Stimulated activated effector memory CD8-positive, alpha-beta T cell treated with anti-CD3 and anti-CD28 coated beads, Interleukin-12 subunit alpha, Interleukin-12 subunit beta, amount 100 ng/mL, for 72 hours (primary cell): Measurements from ENCODE around the gene TSC22D2.
A peak's percentile ranks its signal among the peaks of the same experiment; 100 is the strongest.

Source experiments
- ATAC-seq: fragments of 150-1000 bp; cut with Tn5 transposase; 2 replicates; pipeline ENCODE4 v1.10.0; 2021
- DNase-seq, 2 donors: peaks; one replicate each; pipeline ENCODE4 v3.0.0; 2021 to 2022; ENCODE audit warnings: low spot score in 2 of 2
- H3K27ac Mint-ChIP-seq: one replicate; pipeline ENCODE4 v1.8.0; 2022; ENCODE audit warnings: mild to moderate bottlenecking, mixed read lengths
- H3K36me3 Mint-ChIP-seq: one replicate; pipeline ENCODE4 v1.8.0; 2022; ENCODE audit warnings: mild to moderate bottlenecking, mixed read lengths
- H3K4me1 Mint-ChIP-seq: one replicate; pipeline ENCODE4 v1.8.0; 2022; ENCODE audit warnings: mixed read lengths
- H3K4me3 Mint-ChIP-seq: one replicate; pipeline ENCODE4 v1.8.0; 2022; ENCODE audit warnings: mild to moderate bottlenecking, mixed read lengths
- H3K9me3 Mint-ChIP-seq: one replicate; pipeline ENCODE4 v1.8.0; 2022; ENCODE audit warnings: mixed read lengths

Gene TSC22D2

DNA sequence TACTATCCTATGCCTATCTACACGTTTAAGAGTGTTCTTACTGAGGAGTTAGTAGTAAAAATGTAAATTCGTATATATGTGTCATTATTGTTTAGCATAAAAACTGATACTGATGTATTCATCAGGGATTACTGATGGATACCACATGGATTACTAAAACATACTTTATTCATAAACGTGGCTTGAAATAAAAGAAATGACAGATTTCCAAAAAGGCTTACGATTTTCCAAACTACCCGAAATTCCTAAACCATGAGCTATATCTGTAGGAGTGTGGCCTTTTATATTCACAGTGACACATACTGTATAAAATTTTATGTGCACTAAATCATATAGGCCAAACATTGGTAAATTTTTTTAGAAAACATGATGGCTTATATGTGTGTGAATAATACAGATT is 6.9 kb downstream of the TSC22D2 start:
- H3K4me3 Mint-ChIP-seq, result peak overlapping the region; percentile 92

DNA sequence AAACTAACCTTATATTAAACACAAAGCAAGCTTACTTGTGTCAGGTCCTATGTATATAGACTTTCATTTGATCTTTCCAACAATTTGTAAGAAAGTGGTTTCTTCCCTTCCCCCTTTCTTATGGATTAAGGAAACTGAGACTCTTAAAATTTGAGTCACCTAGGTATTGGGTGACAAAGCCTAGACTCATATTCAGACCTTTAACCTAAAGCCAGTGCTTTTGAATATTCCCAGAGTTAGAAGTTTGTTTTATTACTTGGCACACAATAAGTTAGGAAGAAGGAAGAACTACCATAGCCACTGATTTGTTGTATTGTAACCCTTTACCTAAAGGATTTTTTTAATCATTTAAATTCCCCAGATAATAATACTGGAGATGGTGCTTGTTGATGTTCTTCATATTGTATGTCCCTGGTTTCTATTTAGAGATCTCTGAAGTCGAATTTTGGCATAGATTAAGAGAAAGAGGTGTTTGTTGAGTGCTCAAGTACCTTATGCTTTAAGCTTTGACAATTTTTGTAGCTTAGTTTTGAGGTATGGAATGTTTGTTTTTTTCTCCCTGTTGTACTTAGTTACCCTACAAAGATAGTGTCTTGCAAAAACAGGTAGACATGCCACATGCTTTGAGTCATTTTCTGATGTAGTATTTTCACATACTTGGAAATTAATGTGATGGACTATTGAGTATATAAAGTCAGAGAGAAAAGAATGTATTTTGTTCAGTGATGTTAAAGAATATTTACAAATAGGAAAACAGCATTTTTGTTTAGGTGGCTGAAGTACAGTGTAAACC is 11.2 kb downstream of the TSC22D2 start:
- Mint-ChIP-seq H3K4me1 (peaks cover 54% of the 10 kb centered on the region), H3K36me3 (peaks cover 16% of the 10 kb centered on the region), H3K27ac (no peak overlapping the region), H3K4me3 (no peak overlapping the region), H3K9me3 (no peaks in the 10 kb centered on the region)
- no peak for DNase-seq
- ATAC-seq, result no peak

More for the DNA sequence above, 6.9 kb downstream of the TSC22D2 start:
- Mint-ChIP-seq H3K4me1 (peaks cover 66% of the 10 kb centered on the region), H3K27ac (peak overlapping the region; percentile 11), H3K36me3 (peaks cover 49% of the 10 kb centered on the region), H3K9me3 (no peaks in the 10 kb centered on the region)
- no peak for DNase-seq
- ATAC-seq, result no peak

DNA sequence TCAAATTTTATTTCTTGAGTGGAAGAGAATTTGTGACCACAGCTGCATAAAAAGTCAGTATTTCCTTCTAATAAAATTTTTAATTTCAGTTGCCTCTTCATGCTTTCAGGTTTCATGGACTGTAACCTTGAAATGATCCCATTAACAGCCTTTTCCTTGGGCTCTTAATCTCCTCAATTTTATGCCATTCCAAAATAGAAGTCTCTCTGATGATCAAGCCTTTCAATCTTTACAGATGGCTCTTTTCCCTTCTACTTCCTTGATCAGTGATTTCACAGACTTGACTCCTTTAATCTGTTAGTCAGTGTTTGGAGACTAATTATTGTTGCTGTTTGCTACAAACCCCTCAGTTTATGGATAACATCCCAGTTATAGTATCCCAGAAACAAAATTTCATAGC is 11.9 kb downstream of the TSC22D2 start:
- Mint-ChIP-seq H3K4me1 (peaks cover 49% of the 10 kb centered on the region), H3K36me3 (peaks cover 16% of the 10 kb centered on the region), H3K27ac (peak overlapping the region; percentile 42), H3K9me3 (no peaks in the 10 kb centered on the region), H3K4me3 (no peak overlapping the region)
- DNase-seq (no peak), ATAC-seq (no peak)

DNA sequence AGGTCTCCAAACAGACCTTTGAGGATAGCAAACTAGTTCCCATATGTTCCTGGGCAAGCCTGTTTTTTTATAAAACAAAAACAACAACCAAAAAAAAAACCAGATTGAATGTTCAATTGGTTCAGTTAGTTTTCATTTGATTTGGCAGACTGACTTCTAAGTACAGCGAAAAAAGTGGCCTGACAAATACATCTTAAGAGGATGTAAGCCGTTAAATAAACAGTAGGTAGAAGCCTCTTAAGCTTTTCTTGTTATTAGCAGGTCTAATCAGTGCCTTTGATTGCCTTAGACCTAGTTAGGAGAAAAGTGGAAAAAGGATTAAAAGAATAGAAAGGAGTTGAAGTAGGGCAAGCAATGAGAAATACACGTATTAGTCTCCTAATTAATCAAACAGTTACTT is 13.2 kb downstream of the TSC22D2 start:
- ATAC-seq (no peak), DNase-seq (no peak)
- Mint-ChIP-seq H3K36me3 (peaks cover 7% of the 10 kb centered on the region), H3K9me3 (no peaks in the 10 kb centered on the region), H3K27ac (no peak overlapping the region), H3K4me1 (peaks cover 39% of the 10 kb centered on the region), H3K4me3 (no peak overlapping the region)

DNA sequence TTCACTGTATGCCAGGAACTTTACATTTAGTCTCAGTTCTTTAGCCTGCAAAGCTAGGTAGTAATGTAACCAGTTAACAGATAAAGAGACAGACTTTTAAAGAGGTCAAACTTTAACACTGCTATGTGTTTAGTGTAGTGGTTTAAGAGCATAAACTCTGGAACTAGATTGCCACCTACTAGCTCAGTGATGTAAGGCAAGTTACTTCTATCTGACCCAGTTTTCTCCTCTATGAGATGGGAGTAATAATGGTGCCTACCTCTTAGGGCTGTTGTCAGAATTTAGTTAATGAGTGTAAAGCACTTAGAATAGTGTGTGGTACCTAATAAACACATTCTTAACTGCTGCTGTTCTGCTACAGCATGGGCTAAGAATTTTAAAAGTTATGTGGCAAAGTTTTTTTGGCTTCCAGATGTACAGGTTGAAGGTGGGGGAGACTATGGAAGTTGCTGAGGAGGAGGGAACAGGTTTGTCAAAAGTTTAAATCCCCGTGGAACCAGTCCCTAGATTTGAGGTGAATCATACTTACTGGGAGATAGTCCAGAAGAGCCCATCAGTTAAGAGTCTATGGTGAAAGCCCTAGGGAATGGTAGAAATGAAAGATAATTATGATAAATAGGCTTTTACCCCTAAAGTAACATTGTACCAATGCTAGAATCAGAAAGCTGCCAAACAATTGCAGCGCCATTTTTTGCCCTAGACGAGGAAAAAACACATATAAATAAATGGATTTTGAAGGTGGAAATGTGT is 13.9 kb downstream of the TSC22D2 start:
- Mint-ChIP-seq H3K36me3 (peaks cover 7% of the 10 kb centered on the region), H3K4me1 (peaks cover 42% of the 10 kb centered on the region)

DNA sequence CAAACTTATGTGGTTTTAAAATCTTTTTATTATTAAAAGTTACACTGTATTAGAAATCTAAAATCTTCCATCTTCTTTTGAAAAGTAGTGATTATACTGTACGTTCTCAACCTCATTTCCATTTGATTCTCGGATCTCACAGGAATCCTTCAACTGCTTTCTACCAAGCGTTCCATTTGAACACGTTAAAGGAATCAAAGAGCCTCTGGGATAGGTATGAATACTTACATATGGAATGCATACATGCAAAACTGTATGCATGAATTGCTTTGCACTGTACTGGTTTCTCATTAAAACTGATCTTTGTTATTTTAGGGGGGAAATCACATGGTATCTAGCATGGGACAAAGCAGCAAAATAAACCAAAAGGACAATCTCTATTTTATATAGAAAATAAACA is 14.8 kb downstream of the TSC22D2 start:
- H3K4me1 Mint-ChIP-seq, result peaks cover 34% of the 10 kb centered on the region
- no peak for DNase-seq
- no peaks in the 10 kb centered on the region for H3K9me3 Mint-ChIP-seq
- peaks cover 7% of the 10 kb centered on the region for H3K36me3 Mint-ChIP-seq
- no peak overlapping the region for H3K4me3 Mint-ChIP-seq
- no peak for ATAC-seq
- H3K27ac Mint-ChIP-seq, result no peak overlapping the region

More for the DNA sequence above, 13.9 kb downstream of the TSC22D2 start:
- no peak for DNase-seq
- Mint-ChIP-seq H3K9me3 (no peaks in the 10 kb centered on the region), H3K4me3 (no peak overlapping the region), H3K27ac (no peak overlapping the region)
- no peak for ATAC-seq

DNA sequence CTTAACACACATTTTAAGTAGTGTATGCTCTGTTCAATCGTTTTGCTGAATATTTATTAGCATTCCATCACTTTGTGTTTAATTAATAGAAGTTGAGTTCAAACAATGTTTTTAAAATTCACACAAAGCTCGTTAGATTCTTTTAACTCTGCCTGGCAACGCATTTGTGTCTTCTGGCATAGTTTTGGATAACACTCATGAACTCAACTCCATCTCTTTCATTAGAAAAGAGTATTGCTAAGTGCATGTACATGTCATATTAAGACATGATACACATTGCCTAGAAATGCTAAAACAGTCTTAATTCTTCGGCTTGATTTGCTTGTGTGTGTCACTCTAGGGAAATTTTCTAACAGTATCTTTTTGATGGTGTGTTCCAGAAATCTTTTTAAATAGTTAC is 15.7 kb downstream of the TSC22D2 start:
- no peak for DNase-seq
- H3K9me3 Mint-ChIP-seq, result no peaks in the 10 kb centered on the region
- H3K36me3 Mint-ChIP-seq, result no peaks in the 10 kb centered on the region
- H3K4me1 Mint-ChIP-seq, result peaks cover 32% of the 10 kb centered on the region
- ATAC-seq, result no peak
- no peak overlapping the region for H3K27ac Mint-ChIP-seq
- H3K4me3 Mint-ChIP-seq, result no peak overlapping the region

DNA sequence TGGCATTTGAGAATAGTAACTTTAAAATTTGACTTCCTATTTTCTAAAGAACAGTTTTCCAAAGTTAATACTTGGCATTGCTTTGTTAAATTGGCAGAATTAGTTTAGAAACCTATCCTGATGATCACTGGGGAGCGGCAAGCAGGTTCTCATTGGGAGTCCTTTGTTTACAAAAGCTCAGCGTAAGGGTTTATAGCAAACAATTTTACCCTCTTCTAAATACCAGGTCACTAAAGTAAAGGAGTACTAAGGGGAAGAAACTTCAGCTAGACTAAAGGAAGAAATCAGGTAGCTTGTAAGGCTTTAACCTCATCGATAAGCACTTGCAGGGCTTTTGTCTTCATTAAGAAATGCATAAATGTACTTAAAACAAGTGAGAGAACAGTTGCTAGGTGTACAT is 18.2 kb downstream of the TSC22D2 start:
- ATAC-seq (no peak), DNase-seq (no peak)
- no peak overlapping the region for H3K4me3 Mint-ChIP-seq
- H3K9me3 Mint-ChIP-seq, result no peaks in the 10 kb centered on the region
- H3K27ac Mint-ChIP-seq, result no peak overlapping the region
- no peaks in the 10 kb centered on the region for H3K36me3 Mint-ChIP-seq
- H3K4me1 Mint-ChIP-seq, result peaks cover 33% of the 10 kb centered on the region

DNA sequence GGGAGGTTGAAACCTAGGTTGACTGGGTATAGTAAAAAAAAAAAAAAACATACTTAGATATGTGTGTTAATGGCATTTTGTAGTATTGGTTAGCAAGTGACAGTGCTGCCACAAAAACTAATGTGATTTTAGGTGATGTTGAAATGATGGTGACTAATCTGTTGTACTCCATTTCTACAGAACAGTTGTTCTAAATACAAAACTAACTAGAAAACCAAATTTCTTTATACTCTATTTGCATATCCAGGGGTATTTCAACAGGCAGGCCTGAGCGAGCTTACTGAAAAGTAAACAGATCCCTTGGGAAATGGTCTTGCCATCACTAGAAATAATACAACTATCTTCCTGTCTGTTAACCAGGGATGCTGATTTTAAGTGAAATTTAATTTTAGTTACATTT is 20.5 kb downstream of the TSC22D2 start:
- H3K9me3 Mint-ChIP-seq, result no peaks in the 10 kb centered on the region
- ATAC-seq (no peak), DNase-seq (no peak)
- H3K4me1 Mint-ChIP-seq, result peaks cover 26% of the 10 kb centered on the region
- no peak overlapping the region for H3K4me3 Mint-ChIP-seq
- H3K36me3 Mint-ChIP-seq, result no peaks in the 10 kb centered on the region
- H3K27ac Mint-ChIP-seq, result no peak overlapping the region

DNA sequence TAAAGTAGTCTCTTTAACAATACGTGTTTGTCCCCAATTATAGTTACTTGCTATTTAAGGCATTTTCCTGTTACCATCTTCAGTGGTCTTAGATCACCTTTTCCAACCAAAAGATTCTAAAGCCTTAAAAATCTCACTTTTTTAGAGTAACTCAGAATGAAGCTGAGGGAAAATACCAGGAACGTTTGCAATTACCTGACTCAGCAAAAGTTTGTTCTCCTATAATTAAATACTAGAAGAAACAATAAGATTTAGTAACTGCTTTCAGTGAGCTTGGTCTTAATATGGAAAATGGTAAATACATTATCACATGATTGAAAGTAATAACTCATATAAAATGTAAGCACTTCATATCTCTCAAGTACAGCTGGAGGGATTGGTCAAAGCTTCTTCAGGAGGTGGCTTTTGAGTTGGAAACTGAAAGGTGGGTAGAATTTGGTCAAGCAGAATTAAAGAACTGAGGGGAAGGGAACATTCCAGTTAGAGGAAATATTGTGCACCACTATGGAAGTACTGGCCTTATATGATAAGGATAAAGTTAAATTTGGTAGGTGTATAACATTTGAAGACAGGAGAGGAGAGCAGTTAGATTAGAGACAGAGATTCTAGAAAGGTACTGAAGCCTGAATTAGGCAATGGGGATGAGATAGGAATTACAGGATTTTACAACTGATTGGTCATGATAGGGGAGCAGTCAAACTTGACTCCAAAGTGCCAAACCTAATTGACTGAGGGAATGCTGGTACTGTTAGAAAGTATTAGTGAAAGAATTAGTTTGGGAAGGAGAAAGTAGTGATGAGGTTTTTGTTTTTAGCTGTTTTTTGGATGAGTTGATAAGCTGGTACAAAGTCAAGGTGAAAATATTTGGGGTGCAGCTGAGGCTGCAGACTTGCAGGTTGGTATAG is 21.9 kb downstream of the TSC22D2 start:
- ATAC-seq (no peak), DNase-seq (no peak)
- peaks cover 33% of the 10 kb centered on the region for H3K4me1 Mint-ChIP-seq
- no peak overlapping the region for H3K27ac Mint-ChIP-seq
- no peak overlapping the region for H3K4me3 Mint-ChIP-seq
- no peaks in the 10 kb centered on the region for H3K9me3 Mint-ChIP-seq
- no peaks in the 10 kb centered on the region for H3K36me3 Mint-ChIP-seq

DNA sequence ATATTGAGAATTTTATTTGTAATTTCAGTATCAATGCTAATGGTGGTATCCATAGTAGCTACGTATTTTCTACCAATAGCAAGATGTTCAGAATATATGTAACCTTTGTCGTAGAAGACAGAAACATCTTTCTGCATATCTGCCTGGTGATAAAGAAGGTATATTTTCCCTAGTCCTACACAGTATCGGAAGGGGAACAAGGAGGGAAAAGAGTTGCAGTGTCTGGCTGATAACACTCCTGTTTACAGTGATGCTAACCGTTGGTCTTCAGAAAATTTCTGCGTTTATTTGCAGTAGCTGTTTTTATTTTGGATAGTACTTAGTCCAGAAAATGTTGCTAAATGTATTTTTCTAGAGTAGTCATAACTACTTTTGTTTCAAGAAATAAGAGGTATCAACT is 25.2 kb downstream of the TSC22D2 start:
- H3K9me3 Mint-ChIP-seq, result no peaks in the 10 kb centered on the region
- no peak overlapping the region for H3K27ac Mint-ChIP-seq
- peaks cover 21% of the 10 kb centered on the region for H3K4me1 Mint-ChIP-seq
- no peak for ATAC-seq
- no peak overlapping the region for H3K4me3 Mint-ChIP-seq
- no peak for DNase-seq
- H3K36me3 Mint-ChIP-seq, result no peaks in the 10 kb centered on the region

DNA sequence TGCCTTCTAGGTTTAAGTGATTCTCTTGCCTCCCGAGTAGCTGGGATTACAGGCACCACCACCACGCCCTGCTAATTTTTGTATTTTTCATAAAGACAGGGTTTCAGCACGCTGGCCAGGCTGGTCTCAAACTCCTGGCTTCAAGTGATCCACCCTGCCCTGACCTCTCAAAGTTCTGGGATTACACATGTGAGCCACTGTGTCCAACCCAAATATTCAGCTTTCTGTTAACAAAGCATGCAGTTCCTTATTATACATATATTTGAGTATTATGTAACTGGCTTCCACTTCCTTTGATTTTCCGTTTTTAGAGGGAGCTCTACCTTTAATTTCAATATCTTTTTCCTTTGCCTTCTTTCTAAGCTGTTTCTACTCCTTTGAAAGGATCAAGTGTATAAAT is 26.1 kb downstream of the TSC22D2 start:
- no peaks in the 10 kb centered on the region for H3K9me3 Mint-ChIP-seq
- ATAC-seq (no peak), DNase-seq (no peak)
- peaks cover 18% of the 10 kb centered on the region for H3K4me1 Mint-ChIP-seq
- H3K36me3 Mint-ChIP-seq, result peaks cover 4% of the 10 kb centered on the region
- no peak overlapping the region for H3K27ac Mint-ChIP-seq
- no peak overlapping the region for H3K4me3 Mint-ChIP-seq

DNA sequence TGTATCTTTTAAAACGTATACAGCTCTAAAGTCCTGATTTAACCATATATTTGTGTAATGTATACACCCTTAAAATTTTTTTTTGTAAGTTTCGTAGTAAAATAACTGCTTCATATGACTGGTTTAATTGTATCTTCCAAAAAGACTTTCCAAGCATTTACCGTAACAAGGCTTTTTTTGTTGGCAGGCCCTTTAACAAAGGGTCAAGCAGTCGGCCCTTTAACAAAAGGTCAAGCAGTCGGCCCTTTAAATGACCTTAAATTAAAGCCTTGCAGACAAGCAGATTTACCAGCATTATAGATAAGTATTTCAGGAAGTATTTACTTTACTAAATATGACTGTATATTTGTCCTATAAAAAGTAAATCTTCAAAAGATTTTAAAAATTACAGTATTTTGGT is 28.1 kb downstream of the TSC22D2 start:
- Mint-ChIP-seq H3K4me3 (no peak overlapping the region), H3K4me1 (peaks cover 10% of the 10 kb centered on the region), H3K36me3 (peaks cover 13% of the 10 kb centered on the region), H3K9me3 (no peaks in the 10 kb centered on the region), H3K27ac (no peak overlapping the region)
- ATAC-seq (no peak), DNase-seq (no peak)

DNA sequence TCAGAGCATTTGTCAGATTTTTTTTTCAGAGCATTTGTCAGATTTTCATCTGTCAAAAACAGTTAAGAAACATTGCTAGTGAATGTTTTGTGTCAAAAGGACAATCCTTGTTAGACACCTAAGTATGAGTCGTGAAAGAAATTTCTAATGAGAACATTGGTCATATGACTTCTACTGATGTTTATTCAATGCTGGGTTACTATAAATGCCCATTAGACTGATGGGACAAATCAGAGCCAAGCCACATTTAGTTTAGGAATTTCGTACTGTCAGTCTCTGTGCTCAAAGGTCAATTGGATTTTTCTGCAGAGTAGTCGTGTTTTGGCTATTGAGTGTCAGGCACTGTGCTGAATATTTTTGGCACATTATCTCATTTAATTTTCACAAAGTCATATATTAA is 31.6 kb downstream of the TSC22D2 start:
- Mint-ChIP-seq H3K9me3 (no peaks in the 10 kb centered on the region), H3K36me3 (peaks cover 23% of the 10 kb centered on the region), H3K27ac (no peak overlapping the region), H3K4me3 (no peak overlapping the region), H3K4me1 (peaks cover 16% of the 10 kb centered on the region)
- DNase-seq, result no peak
- ATAC-seq, result no peak

DNA sequence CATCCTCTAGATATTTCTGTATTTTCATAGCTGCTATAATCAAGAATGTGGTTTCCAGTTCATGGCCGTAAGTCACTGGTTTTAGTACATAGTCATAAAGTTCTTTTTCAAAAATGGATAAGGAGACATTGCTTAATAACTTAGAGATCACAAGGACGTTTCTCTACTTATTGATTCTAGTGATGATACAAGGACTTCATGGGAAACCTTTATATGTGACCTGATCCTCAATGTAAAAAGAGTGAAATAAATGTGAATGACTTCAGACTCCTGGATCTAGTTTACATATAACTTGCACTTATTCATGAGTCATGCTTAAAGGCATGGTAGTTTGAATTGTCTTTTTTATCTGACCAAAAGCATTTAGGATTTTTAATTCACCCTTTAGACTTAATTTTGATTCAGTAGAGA is 35.2 kb downstream of the TSC22D2 start:
- no peak overlapping the region for H3K4me3 Mint-ChIP-seq
- ATAC-seq (no peak), DNase-seq (no peak)
- no peaks in the 10 kb centered on the region for H3K9me3 Mint-ChIP-seq
- H3K36me3 Mint-ChIP-seq, result peaks cover 23% of the 10 kb centered on the region
- peaks cover 26% of the 10 kb centered on the region for H3K4me1 Mint-ChIP-seq
- peak overlapping the region; percentile 53 for H3K27ac Mint-ChIP-seq
